OCI-M2 (cell line): ENCODE results near the gene VILL.
"Not testable (repeated sequence)": the region's sequence is repeated elsewhere in the genome, so short reads cannot be mapped to it uniquely, and the experiment has no call there.

Experiments used
- DNase-seq: peaks from one replicate; lab custom pipeline; 2025; ENCODE audit not compliant: unreplicated experiment; lab: John Stamatoyannopoulos, UW

The VILL gene

DNA sequence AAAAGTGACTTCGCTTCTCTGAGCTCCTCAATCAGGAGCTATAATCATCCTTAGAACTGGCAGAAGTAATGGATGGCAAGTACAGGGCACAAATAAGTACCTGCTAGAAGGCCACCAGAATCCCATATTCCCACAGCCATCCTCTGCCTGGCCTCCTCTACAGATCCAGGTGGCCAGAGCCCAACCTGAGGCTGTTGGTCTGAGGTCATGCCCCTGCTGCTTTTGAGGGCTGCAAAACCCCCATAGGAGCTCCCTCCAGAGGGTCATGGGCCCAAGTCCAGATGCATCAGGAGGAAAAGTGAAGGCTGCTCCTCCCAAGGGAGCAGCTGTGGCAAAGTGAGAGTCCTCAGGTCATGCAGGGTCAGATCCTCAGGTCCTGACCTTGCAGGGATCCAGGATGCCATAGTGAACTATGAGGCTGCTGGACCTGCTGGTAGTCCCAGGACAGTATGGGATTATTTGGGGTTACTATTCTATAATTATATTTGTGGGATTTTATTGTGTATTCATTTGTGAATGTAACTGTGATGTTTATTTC, 41.8 kb downstream of the VILL start:
- no peak for DNase-seq

DNA sequence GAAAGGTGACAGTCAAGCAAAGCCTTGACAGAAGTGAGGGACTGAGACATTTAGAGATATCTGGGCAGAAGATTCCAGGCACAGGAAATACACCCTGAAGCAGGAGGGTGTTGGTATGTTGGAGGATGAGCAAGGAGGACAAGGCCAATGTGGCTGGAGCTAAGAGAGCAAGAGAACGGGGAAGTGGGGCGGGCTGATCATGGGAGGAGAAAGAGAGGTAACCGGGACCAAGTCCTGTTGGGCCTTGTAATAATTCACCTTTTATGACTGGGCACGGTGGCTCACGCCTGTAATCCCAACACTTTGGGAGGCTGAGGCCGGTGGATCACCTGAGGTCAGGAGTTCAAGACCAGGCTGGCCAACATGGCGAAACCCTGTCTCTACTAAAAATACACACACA, 43.0 kb downstream of the VILL start:
- DNase-seq = not testable (repeated sequence)

DNA sequence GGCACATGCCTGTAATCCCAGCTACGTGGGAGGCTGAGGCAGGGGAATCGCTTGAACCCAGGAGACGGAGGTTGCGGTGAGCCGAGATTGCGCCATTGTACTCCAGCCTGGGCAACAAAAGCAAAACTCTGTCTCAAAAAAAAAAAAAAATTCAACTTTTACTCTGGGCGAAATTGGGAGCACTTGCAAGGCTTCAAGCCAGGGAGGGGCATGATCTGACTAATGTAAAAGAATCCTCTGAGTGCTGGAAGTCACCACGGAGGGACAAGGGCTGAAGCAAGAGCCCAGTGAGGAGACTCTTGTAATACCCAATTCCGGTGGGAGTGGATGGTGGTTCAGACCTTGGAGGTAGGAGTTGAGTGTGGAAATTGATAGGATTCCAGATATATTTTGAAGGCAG, 43.7 kb downstream of the VILL start:
- DNase-seq = not testable (repeated sequence)

DNA sequence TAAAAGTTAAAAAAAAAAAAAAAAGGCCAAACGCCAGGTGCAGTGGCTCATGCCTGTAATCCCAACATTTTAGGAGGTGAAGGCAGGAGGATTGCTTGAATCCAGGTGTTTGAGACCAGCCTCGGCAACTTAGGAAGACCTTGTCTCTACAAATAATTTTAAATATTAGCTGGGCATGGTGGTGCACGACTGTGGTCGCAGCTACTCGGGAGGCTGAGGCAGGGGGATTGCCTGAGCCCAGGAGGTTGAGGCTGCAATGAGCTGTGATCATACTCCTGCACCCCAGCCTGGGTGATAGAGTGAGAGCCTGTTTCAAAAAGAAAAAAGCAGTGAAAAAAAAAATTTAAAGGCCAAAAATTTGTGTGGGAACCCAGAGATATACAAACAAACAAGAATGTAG, 45.7 kb downstream of the VILL start:
- no peak for DNase-seq

DNA sequence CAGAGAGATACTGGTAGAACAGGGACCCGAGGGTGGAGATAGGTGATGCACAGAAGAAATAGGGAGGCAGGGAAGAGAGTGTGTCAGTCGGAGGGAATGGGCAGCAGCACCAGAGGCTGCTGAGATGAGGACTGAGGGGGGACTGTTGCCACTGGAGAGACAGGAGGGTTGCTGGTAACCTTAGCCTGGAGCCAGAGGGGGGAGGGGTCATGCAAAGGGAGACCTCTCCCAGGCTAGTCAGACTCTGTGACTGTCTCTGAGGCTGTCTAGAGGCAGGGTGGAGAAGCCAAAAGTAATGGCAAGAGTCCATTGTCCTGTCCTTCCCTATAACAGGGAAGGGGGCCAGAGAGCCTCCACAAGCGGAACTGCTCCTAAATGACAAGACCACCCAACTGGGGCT, 46.3 kb downstream of the VILL start:
- no peak for DNase-seq

DNA sequence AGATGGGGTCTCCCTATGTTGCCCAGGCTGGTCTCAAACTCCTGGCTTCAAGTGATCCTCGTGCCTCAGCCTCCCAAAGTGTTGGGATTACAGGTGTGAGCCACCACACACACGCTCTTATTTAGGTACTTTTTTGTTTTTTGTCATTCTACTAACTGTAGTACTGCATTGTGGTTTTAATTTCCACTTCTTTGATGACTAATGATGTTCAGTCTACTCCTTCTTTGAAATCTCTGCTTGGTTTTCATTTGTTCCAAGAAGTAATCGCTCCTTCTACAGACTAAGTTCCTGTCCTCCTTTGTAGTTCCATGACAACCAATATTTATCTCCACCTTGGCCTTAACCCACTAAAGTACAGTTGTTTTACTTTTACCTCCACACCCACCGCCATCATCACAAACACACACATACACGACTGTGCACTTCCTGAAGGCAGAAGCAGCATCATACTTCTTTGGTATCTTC, 47.9 kb downstream of the VILL start:
- no peak for DNase-seq

DNA sequence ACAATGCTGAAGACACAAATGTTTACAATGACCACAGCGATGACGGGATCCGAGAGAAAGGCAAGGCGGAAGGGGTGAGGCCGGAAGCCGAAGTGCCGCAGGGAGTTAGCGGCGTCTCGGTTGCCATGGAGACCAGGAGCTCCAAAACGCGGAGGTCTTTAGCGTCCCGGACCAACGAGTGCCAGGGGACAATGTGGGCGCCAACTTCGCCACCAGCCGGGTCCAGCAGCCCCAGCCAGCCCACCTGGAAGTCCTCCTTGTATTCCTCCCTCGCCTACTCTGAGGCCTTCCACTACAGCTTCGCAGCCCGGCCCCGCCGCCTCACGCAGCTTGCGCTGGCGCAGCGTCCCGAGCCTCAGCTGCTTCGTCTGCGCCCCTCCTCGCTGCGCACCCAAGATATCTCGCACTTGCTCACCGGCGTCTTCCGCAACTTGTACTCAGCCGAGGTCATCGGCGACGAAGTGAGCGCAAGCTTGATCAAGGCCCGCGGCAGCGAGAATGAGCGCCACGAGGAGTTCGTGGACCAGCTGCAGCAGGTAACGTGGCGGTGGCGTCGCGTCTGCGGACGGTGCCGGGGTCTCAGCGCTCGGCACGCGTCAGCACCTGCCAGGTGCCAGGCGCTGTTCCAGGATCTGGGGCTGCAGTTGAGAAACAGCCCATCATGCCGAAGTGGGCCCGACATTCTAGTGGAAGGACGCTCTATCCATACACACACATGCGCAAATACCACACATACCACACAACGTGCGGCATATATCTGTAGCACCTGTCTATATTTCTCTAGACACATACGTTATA, 48.7 kb downstream of the VILL start, which contains the start of gene DLEC1:
TSS of gene DLEC1 (plus strand) at position 108 of the 798 bp plus-strand sequence. CDS start at position 126, 18 bp downstream.
- no peak for DNase-seq

DNA sequence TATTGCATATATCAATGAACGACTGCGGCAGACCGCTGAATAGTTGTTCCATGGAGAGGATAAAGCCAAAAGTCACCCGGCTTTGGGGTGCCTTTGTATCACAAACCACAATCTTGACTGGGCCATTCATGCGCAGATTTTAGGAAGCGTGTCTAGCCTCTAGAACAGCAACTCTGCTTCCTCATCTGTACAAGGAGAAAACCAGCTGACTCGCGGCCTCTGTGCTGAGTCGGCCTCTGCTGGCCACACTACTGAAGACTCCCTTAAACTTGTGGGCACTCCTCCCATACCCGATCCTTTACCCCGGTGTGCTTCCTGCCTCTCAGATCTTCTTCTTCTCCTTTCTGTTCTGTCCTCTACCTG, 49.3 kb downstream of the VILL start:
- DNase-seq = peak; percentile 37

DNA sequence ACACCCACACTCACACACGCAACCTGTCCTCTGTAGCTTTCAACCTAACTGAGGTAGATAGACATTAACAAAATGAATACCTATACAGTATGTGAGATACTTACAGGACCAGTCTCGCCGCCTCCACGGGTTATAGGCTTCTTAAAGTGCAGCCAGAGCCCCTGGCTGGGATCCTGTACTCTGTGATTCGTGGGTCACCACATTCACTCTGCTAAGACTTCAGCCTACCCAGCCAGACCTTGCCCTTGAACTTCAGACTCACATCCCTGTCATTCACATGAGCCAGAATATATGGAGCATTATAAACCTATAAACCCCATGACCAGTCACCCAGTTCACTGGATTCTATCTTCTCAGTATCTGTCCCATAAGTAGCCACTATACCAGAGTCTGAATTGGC, 49.8 kb downstream of the VILL start:
- no peak for DNase-seq

DNA sequence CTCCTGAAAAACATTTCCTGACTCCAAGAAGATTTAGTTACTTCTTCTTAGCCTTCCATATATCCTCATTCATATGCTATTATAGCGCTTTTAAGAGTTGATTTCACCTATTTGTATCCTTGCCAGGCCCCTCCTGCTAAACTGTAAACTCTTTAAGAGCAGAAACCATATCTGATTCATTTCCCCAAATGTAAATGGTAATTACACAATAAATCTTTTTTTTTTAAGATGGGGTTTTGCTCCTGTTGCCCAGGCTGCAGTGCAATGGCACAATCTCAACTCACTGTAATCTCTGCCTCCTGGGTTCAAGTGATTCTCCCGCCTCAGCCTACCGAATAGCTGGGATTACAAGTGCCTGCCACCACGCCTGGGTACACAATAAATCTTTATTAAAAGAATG, 52.9 kb downstream of the VILL start:
- no peak for DNase-seq

DNA sequence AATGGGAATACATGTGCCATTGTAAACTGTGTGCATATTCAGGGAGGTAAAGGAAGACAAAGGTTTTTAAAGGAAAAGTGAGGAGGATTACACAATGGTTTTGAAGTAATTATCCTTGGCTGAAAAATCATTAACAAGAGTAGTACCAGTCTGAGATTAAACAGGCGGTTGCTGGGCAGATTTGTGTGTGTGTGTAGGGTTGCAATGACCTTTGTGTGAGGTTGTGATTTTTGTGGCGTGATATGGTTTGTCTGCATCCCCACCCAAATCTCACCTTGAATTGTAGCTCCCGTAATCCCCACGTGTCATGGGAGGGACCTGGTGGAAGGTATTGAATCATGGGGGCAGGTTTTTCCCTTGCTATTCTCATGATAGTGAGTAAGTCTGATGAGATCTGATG, 55.4 kb downstream of the VILL start:
- no peak for DNase-seq

DNA sequence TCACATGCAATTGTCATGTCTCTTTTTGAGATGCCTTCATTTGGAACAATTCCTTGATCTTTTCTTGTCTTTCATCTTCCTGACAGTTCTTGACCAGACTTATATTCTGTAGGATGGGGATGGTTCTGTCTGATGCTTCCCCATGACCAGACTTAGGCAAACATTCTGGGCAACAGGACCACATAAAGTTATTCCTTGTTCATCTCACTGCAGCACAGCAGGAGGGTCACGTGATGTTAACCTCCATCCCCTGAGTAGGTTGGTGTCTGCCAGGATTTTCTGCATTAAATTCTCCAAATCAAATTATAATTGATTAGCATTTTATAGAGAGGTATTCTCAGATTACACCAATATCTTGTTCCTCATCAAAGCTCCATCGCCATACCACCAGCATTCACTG, 56.2 kb downstream of the VILL start:
- DNase-seq = no peak

DNA sequence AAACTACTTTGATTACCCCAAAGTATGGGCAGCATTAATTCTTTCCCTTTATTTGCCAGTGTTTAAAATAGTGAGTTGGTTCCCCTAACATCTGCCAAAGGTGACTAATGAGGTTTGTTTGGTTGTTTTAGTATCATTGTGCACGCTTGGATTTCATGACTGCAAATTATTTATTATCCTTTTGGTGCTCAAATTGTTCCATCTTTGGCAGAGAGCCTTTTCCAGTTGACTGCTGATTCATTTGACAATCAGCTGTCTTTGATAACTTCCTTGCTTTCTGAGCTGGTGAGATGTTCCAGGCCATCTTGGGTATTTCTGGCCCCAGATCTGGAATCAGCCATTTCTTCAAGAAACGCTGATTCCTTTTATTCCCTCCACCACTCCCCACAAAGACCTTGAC, 57.3 kb downstream of the VILL start:
- DNase-seq = no peak

DNA sequence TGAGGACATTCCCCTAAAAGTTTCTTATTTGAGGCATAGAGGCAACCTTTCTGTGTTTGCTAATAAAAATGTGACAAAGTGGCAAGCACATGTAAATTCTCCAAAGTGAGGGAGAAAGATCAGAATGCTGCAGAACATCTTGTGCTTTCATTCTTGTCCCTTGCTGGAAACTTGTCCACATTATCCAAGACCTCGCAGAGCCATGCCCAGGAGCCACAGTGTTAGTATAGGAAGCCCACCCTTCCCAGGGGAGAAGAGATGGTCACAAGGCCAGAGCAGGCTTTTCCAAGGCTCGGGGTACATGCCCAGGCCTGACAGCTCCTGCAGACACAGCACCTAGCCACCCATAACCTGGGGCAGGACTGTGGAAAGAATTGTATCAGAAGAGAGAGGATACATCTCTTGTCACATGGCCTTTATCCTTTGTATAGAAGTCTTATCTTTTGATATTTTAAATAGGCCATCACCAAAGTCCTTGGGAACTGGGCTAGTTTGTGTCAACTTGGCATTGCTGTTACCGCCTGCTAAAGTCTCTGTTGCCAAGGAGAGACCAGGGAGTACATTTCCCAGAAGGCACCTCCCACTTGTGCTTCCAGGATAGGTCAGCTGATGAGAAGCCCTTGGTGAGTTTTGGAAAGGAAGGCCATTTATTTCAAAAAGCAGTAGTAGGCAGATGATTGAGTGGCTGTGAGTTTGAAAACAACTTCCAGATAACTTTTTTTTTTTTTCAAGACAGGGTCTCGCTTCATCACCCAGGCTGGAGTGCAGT, 59.0 kb downstream of the VILL start:
- no peak for DNase-seq

DNA sequence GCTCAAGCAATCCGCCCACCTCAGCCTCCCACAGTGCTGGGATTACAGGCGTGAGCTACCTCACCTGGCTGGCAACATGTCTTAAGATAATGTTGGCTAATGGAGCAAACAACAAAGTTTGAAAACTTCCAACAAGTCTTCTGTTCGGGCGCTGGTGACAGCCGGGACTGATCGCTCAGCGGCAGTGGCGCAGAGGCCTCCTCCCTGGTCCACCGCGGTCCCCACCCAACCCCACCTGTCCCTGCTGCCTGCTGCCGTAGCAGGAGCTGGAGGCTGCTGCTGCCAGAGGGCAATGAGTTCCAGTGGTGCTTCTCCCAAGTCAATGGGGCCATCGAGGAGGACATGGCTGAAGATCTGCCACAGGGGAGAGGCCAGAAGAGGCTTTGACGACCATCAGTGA, 60.5 kb downstream of the VILL start:
- DNase-seq = no peak

DNA sequence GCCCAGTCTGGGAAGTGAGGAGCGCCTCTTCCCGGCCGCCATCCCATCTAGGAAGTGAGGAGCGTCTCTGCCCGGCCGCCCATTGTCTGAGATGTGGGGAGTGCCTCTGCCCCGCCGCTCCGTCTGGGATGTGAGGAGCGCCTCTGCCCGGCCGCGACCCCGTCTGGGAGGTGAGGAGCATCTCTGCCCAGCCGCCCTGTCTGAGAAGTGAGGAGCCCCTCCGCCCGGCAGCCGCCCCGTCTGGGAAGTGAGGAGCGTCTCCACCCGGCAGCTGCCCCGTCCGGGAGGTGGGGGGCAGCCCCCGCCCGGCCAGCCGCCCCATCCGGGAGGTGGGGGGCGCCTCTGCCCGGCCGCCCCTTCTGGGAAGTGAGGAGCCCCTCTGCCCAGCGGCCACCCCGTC, 62.7 kb downstream of the VILL start:
- not testable (repeated sequence) for DNase-seq

DNA sequence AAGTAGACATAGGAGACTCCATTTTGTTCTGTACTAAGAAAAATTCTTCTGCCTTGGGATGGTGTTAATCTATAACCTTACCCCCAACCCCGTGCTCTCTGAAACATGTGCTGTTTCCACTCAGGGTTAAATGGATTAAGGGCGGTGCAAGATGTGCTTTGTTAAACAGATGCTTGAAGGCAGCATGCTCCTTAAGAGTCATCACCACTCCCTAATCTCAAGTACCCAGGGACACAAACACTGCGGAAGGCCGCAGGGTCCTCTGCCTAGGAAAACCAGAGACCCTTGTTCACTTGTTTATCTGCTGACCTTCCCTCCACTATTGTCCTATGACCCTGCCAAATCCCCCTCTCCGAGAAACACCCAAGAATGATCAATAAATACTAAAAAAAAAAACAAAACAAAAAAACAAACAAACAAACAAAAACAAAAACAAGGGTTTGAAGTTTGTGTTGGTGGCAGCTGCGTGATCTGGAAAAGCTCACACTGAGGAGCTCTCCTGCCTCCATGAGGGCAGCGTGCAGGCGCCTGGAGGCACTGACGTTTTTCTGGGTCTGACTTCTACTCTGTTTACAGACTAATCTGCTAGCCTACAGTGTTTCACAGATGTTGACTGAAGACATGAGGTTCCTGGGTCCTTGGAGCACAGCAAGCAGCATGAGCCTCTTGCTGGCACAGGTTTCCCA, 63.4 kb downstream of the VILL start:
- DNase-seq = not testable (repeated sequence)

DNA sequence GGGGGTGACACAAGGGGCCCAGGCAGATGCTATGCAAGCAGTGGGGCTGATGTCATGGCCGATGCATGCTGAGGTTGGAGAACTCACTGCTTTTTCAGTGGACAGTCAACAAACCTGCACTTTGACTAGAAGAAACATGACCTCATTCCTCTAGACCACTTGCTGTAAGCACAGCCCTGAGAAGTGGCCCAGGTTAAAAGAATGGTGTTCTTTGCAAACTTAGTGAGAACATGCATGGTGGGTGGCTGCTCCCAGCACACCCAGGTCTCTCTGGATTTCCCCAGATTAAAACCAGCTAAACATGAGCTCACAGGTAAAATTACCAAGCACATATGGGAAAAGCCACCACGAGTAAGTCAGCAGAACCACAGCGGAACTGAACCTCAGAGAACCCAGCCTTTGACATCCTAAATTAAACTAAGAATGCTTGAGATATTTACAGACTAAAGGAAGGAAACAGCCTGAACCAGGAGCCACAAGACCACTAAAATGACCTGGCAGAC, 64.0 kb downstream of the VILL start:
- DNase-seq = no peak
